Ectodermal cell (in vitro differentiated cells): ENCODE results near the gene IDUA.

ENCODE experiments used
- H3K27ac ChIP-seq: 2 replicates; pipeline ENCODE4 v1.7.0; 2013; ENCODE audit warnings: mild to moderate bottlenecking, low read depth, low read length; ENCODE audit not compliant: insufficient read depth, poor library complexity, severe bottlenecking
- H3K27me3 ChIP-seq: 2 replicates; pipeline ENCODE4 v1.7.0; 2013; ENCODE audit warnings: mild to moderate bottlenecking, low read length; ENCODE audit not compliant: insufficient read depth, control insufficient read depth, poor library complexity, severe bottlenecking
- H3K36me3 ChIP-seq: one replicate; pipeline ENCODE4 v1.7.0; 2013; ENCODE audit warnings: low read length; ENCODE audit not compliant: control insufficient read depth, insufficient read depth
- H3K4me1 ChIP-seq: one replicate; pipeline ENCODE4 v1.7.0; 2013; ENCODE audit warnings: low read length; ENCODE audit not compliant: control insufficient read depth, insufficient read depth
- H3K4me3 ChIP-seq: 2 replicates; pipeline ENCODE4 v1.7.0; 2013; ENCODE audit warnings: low read depth, low read length, control low read depth; ENCODE audit not compliant: insufficient read depth
- H3K9me3 ChIP-seq: 2 replicates; pipeline ENCODE4 v1.7.0; 2013; ENCODE audit warnings: mild to moderate bottlenecking, low read length, moderate library complexity; ENCODE audit not compliant: control insufficient read depth
- WGBS, 2 experiments: methylation state at CpG; one replicate each; pipeline ENCODE4 v1.1.7; 2013; ENCODE audit warnings: missing lambda C conversion rate in 2 of 2; 5-methylcytosine and 5-hydroxymethylcytosine counted together

IDUA gene

GRCh38 chr4:950136-951020, 36.5 kb upstream of the IDUA start:
- Histone ChIP-seq H3K27me3 (peaks cover under 1% of the 10 kb centered on the region), H3K36me3 (no peaks in the 10 kb centered on the region), H3K4me1 (peaks cover 17% of the 10 kb centered on the region), H3K27ac (no peak overlapping the region), H3K9me3 (no peaks in the 10 kb centered on the region), H3K4me3 (no peak overlapping the region)
- WGBS, 2 experiments = 94 to 95% methylated on average over 30 of the region's 30 CpGs

DNA sequence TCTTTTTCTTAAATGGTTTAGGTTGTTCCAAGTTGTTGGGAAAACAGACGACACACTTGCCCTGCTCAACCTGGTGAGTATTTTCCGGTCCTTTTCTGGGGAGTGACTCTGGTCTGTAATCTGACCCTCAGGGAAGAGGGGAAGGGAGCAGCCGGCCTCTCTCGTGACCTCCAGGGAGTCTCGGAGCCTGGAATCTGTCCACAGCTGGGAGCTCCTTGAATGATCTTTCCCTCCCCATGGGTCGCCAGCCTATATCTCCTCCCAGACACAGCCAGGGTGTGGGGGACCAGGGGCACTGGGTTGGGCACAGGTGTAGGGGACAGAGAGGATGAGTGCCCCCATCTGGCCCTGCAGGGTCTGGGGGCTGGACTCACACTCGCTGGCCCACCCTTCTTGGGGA, 35.7 kb upstream of the IDUA start:
- Histone ChIP-seq H3K9me3 (no peaks in the 10 kb centered on the region), H3K4me3 (no peak overlapping the region), H3K27me3 (no peaks in the 10 kb centered on the region), H3K27ac (no peak overlapping the region), H3K36me3 (no peaks in the 10 kb centered on the region), H3K4me1 (peaks cover 9% of the 10 kb centered on the region)
- WGBS, 2 experiments = 59 to 61% methylated on average over 7 of the region's 7 CpGs

- no peaks in the 10 kb centered on the region for H3K36me3 ChIP-seq
- H3K27ac ChIP-seq = no peak overlapping the region
- no peaks in the 10 kb centered on the region for H3K27me3 ChIP-seq
- H3K9me3 ChIP-seq = no peaks in the 10 kb centered on the region
- no peak overlapping the region for H3K4me3 ChIP-seq
- H3K4me1 ChIP-seq = peaks cover 9% of the 10 kb centered on the region
- WGBS, 2 experiments = 91 to 93% methylated on average over 23 of the region's 23 CpGs
Observed at GRCh38 chr4:951594-952468, 35.0 kb upstream of the IDUA start.

DNA sequence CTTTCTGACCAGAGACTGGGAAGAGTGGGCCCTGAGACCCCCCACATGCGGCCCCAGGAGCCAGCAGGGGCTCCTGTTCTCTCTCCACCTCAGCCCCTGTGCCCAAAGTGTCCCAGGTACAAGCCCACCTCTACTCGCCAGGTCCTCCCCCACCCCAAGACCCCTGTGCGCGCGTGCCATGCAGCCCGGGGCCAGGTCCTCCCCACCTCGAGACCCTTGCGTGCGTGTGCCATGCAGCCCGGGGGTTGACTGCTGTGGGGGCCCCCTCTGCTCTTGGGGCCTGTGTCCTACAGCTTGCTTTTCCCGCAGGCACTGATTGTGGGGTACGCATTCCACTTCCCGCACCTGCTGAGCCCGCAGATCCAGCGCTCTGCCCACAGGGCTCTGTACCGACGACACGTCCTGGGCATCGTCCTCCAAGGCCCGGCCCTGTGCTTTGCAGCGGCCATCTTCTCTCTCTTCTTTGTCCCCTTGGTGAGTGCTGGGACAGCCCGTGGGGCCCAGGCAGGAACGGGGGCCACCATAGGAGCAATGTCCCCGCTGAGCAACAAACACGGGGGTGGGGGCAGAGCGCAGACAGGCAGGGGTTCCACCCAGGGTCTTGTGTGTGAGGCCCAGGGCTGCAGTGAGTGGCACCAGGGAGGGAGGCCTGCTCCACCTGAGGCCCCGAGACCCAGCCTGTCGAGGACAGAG, 33.8 kb upstream of the IDUA start:
- H3K4me1 ChIP-seq = peaks cover 9% of the 10 kb centered on the region
- no peaks in the 10 kb centered on the region for H3K36me3 ChIP-seq
- H3K4me3 ChIP-seq = no peak overlapping the region
- WGBS, 2 experiments = 95 to 96% methylated on average over 28 of the region's 28 CpGs
- H3K27me3 ChIP-seq = no peaks in the 10 kb centered on the region
- no peak overlapping the region for H3K27ac ChIP-seq
- no peaks in the 10 kb centered on the region for H3K9me3 ChIP-seq

- H3K27ac ChIP-seq = no peak overlapping the region
- H3K27me3 ChIP-seq = no peaks in the 10 kb centered on the region
- H3K36me3 ChIP-seq = no peaks in the 10 kb centered on the region
- H3K4me1 ChIP-seq = peaks cover 9% of the 10 kb centered on the region
- no peaks in the 10 kb centered on the region for H3K9me3 ChIP-seq
- no peak overlapping the region for H3K4me3 ChIP-seq
- 96 to 97% methylated on average over 13 of the region's 13 CpGs for WGBS, 2 experiments
Observed at GRCh38 chr4:953574-953915, 33.3 kb upstream of the IDUA start.

DNA sequence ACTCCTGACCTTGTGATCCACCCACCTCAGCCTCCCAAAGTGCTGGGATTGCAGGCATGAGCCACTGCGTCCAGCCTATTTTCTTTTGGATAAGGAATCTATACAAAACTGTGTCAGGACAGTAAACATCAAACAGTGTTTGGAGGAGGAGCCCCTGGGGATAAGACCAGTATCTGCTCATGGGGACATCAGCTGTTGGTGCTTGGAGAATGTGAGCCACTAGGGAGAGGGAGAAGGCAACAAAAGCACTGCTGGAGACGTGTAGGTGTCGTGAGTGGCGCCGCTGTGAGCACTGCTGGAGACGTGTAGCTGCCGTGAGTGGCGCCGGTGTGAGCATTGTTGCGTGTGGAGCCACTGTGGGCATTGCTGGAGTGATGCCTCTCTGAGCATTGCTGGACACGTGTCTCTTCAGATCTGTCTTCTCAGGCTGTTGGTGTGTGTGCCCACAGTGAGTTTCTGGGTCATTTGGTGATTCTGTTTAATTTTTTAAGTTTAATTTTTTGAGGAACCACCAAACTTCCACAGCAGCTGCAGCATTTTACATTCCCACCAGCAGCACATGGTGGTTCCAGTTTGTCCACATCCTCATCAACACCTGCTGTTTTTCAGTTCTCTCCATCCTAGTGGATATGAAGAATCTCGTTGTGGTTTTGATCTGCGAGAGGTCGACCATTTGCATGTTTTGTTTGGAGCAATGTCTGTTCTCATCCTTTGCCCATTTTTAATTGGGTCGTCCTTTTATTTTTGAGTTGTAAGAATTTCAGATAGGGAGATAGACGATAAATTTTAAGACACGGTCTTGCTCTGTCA, 32.4 kb upstream of the IDUA start:
- WGBS, 2 experiments = 92 to 94% methylated on average over 17 of the region's 17 CpGs
- H3K27me3 ChIP-seq = no peaks in the 10 kb centered on the region
- H3K9me3 ChIP-seq = no peaks in the 10 kb centered on the region
- no peak overlapping the region for H3K27ac ChIP-seq
- peaks cover 9% of the 10 kb centered on the region for H3K4me1 ChIP-seq
- H3K4me3 ChIP-seq = no peak overlapping the region
- H3K36me3 ChIP-seq = no peaks in the 10 kb centered on the region

- H3K4me1 ChIP-seq = peaks cover 9% of the 10 kb centered on the region
- H3K27me3 ChIP-seq = no peaks in the 10 kb centered on the region
- no peaks in the 10 kb centered on the region for H3K36me3 ChIP-seq
- WGBS, 2 experiments = 93 to 95% methylated on average over 33 of the region's 33 CpGs
- no peak overlapping the region for H3K4me3 ChIP-seq
- no peaks in the 10 kb centered on the region for H3K9me3 ChIP-seq
- no peak overlapping the region for H3K27ac ChIP-seq
Observed at GRCh38 chr4:955161-955921, 31.5 kb upstream of the IDUA start.

DNA sequence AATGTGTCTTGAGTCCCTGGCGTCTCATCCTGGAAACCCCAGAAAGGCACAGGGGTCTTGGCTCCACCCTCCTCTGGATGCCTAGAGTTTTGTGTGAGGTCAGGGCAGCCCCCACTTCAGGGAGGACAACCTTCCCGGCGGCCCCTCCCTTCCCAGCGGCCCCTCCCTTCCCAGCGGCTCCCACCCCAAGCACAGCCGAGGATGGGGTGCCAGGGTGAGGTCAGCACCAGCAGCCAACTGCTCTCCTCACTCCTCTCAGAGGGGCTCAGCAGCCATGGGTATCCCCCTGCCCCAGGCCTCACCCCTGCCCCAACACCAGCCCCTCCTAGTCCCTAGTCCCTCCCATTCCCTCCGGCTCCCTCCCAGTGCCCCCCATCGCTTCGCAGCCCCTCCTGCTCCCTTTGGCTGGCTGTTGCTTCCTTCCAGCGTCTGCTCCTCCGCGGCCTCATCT, 30.9 kb upstream of the IDUA start:
- H3K4me3 ChIP-seq = no peak overlapping the region
- no peaks in the 10 kb centered on the region for H3K9me3 ChIP-seq
- H3K27me3 ChIP-seq = no peaks in the 10 kb centered on the region
- 85 to 87% methylated on average over 12 of the region's 12 CpGs for WGBS, 2 experiments
- H3K27ac ChIP-seq = no peak overlapping the region
- H3K36me3 ChIP-seq = no peaks in the 10 kb centered on the region
- H3K4me1 ChIP-seq = peaks cover 6% of the 10 kb centered on the region
